Progenitor cell of endocrine pancreas (in vitro differentiated cells): Measurements from ENCODE around the gene HMG20A. TPM values are rescaled to one million over a fixed set of nuclear protein-coding genes. Genes with fewer than 3 reads are reported as not detected.
A peak's percentile ranks its signal among the peaks of the same experiment; 100 is the strongest.

ENCODE experiments used
- DNase-seq: peaks from one replicate; pipeline ENCODE4 v3.0.0; 2021; ENCODE audit warnings: low spot score; ENCODE audit not compliant: unreplicated experiment
- H3K27ac Mint-ChIP-seq: 2 replicates; pipeline ENCODE4 v1.8.0; 2021; ENCODE audit warnings: mild to moderate bottlenecking, moderate library complexity, mixed read lengths
- H3K27me3 Mint-ChIP-seq: 2 replicates; pipeline ENCODE4 v1.8.0; 2021; ENCODE audit warnings: mixed read lengths
- H3K36me3 Mint-ChIP-seq: 2 replicates; pipeline ENCODE4 v1.8.0; 2022; ENCODE audit warnings: mixed read lengths; ENCODE audit not compliant: insufficient read depth
- H3K4me1 Mint-ChIP-seq: 2 replicates; pipeline ENCODE4 v1.8.0; 2021; ENCODE audit warnings: low read depth, mixed read lengths
- H3K4me3 Mint-ChIP-seq: 2 replicates; pipeline ENCODE4 v1.8.0; 2021; ENCODE audit warnings: low read depth, mild to moderate bottlenecking, moderate library complexity, mixed read lengths
- H3K9me3 Mint-ChIP-seq: 2 replicates; pipeline ENCODE4 v1.8.0; 2021; ENCODE audit warnings: low read depth, mixed read lengths
- CTCF ChIP-seq: fragments of 200-600 bp; sonication (generic); IDR thresholded peaks from one replicate; pipeline ENCODE4 v1.5.0; 2021; ENCODE audit warnings: antibody characterized with exemption, mild to moderate bottlenecking; ENCODE audit not compliant: unreplicated experiment
- total RNA-seq: library from RNA; stranded (reverse); gene quantifications from 2 replicates; pipeline ENCODE4 v1.2.1, GENCODE V29; 2021

HMG20A gene
- total RNA-seq, 1 donor from 2014 or later, result 46.0 TPM

DNA sequence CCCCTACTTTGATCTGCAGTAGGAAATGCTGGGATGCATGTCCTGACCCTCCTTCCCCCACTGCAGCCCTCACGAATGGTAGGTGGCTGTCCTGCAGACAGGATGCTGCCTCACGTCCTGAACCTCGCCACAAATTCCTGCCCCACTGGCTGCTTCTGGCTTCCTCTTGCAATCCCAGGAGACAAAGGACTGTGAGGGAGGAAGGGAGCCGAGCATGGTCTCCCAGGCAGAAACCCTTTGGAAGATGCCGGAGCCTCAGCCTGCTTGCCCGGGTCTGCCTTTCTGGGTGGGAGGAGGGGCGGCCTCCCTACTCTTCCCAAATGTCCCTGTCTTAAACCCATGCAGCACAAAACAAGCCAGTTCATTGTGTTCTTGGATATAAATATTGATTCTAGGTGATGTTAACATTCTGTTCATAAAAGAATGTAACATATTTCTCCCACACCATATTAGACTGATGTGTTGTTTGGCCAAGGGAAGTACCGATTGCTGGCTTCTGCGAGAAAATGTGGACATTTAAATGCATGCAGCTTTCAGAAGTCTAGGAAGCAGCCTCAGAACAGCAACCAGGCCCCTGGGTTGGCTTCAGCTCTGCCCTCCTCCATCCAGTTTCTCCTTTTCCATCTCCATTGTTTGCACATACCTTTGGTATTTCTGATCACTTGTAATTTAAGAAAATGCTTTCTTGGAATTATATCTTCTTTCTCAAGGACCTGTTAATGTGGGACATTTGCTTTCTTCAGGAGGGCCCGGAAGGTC, 75.3 kb downstream of the HMG20A start:
- Mint-ChIP-seq H3K27me3 (peaks cover 3% of the 10 kb centered on the region), H3K4me3 (no peak overlapping the region), H3K36me3 (peaks cover 1% of the 10 kb centered on the region), H3K9me3 (no peaks in the 10 kb centered on the region), H3K4me1 (peaks cover 19% of the 10 kb centered on the region), H3K27ac (no peak overlapping the region)
- no peak for DNase-seq
- no peak for TF ChIP-seq CTCF

DNA sequence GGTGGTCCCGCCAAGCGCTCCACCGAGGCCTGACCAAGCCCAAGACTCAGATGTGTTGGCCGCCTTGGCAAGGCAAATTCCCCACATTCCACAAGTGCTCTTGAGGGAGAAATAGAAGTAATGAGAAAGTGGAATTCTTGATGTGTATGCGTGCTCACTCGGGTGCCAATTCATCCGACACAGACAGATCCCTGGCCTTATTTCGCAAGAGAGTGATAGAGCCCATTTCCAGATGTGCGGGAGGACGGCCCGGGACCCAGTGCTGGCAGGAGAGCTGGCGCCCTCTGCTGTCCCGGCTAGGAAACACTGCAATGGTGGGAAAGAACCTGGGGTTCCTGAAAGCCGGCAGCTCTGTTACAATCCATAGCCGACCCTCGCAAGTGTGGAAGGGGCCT, 76.0 kb downstream of the HMG20A start:
- DNase-seq, result peak; percentile 62
- H3K9me3 Mint-ChIP-seq, result no peaks in the 10 kb centered on the region
- peaks cover 1% of the 10 kb centered on the region for H3K36me3 Mint-ChIP-seq
- H3K4me3 Mint-ChIP-seq, result no peak overlapping the region
- peaks cover 3% of the 10 kb centered on the region for H3K27me3 Mint-ChIP-seq
- H3K27ac Mint-ChIP-seq, result no peak overlapping the region
- H3K4me1 Mint-ChIP-seq, result peaks cover 19% of the 10 kb centered on the region
- TF ChIP-seq CTCF, result peak; percentile 90

- DNase-seq, result no peak
- H3K4me3 Mint-ChIP-seq, result no peak overlapping the region
- peak overlapping the region; percentile 30 for H3K27ac Mint-ChIP-seq
- peaks cover 3% of the 10 kb centered on the region for H3K27me3 Mint-ChIP-seq
- no peaks in the 10 kb centered on the region for H3K9me3 Mint-ChIP-seq
- no peak for TF ChIP-seq CTCF
- peaks cover 1% of the 10 kb centered on the region for H3K36me3 Mint-ChIP-seq
- peaks cover 19% of the 10 kb centered on the region for H3K4me1 Mint-ChIP-seq
These were observed 76.5 kb downstream of the HMG20A start for GRCh38 chr15:77497110-77497737.

DNA sequence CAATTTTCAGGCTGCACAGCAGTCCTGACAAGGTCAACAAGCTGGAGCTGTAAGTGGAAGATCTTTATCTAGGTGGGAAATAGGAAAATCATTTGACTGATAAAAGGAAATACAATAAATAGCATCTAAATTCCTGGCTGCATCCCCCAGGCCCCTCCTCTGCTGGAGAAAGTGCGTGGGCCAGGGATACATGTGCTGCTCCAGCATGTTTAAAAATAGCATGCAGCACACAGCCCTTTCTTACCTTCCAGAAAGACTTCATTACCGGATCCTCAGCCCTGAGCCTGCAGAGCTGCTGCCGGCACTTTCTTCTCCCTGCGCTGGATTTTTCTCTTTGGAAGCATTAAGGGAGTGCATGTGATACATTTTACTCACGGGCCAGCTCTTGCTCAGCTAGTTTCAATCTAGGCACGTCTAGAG, 77.3 kb downstream of the HMG20A start:
- Mint-ChIP-seq H3K4me1 (peaks cover 19% of the 10 kb centered on the region), H3K9me3 (no peaks in the 10 kb centered on the region), H3K27me3 (peaks cover 3% of the 10 kb centered on the region)

More for the DNA sequence above, 77.3 kb downstream of the HMG20A start:
- no peak for TF ChIP-seq CTCF
- Mint-ChIP-seq H3K4me3 (no peak overlapping the region), H3K27ac (no peak overlapping the region), H3K36me3 (peaks cover 1% of the 10 kb centered on the region)
- DNase-seq, result no peak
